Parathyroid adenoma (tissue), 2 donors: ENCODE measurements around the gene MAML2.

Experiments used
- H2AFZ ChIP-seq: fragments of 300-600 bp; sonication (generic); one replicate; pipeline ENCODE4 v1.7.0; 2017; ENCODE audit warnings: antibody characterized with exemption, mild to moderate bottlenecking
- H3K27ac ChIP-seq: fragments of 300-600 bp; sonication (generic); one replicate; pipeline ENCODE4 v1.7.0; 2017
- H3K27me3 ChIP-seq: fragments of 300-600 bp; sonication (generic); one replicate; pipeline ENCODE4 v1.7.0; 2017; ENCODE audit warnings: low read length; ENCODE audit not compliant: control insufficient read depth, insufficient read depth
- H3K36me3 ChIP-seq: fragments of 300-600 bp; sonication (generic); one replicate; pipeline ENCODE4 v1.7.0; 2017; ENCODE audit warnings: low read length; ENCODE audit not compliant: control insufficient read depth, insufficient read depth
- H3K4me1 ChIP-seq: fragments of 300-600 bp; sonication (generic); one replicate; pipeline ENCODE4 v1.7.0; 2017; ENCODE audit warnings: control low read depth
- H3K4me2 ChIP-seq: fragments of 300-600 bp; sonication (generic); one replicate; pipeline ENCODE4 v1.7.0; 2017; ENCODE audit warnings: low read length
- H3K4me3 ChIP-seq: fragments of 300-600 bp; sonication (generic); one replicate; pipeline ENCODE4 v1.7.0; 2017; ENCODE audit warnings: low read depth, low read length
- H3K79me2 ChIP-seq: fragments of 300-600 bp; sonication (generic); one replicate; pipeline ENCODE4 v1.7.0; 2017; ENCODE audit warnings: control low read depth
- H3K9ac ChIP-seq: fragments of 300-600 bp; sonication (generic); one replicate; pipeline ENCODE4 v1.7.0; 2017; ENCODE audit warnings: mild to moderate bottlenecking
- H3K9me3 ChIP-seq: fragments of 300-600 bp; sonication (generic); one replicate; pipeline ENCODE4 v1.7.0; 2017; ENCODE audit warnings: low read length; ENCODE audit not compliant: control insufficient read depth
- CTCF ChIP-seq: fragments of 300-600 bp; sonication (generic); IDR thresholded peaks from one replicate; pipeline ENCODE4 v1.7.0; 2017; ENCODE audit warnings: antibody characterized with exemption, mild to moderate bottlenecking
- donor health status: primary hyperparathyroidism.

Gene MAML2

GRCh38 chr11:96277696-96278038 lies 65.3 kb downstream of the MAML2 start:
- H3K36me3 ChIP-seq = no peaks in the 10 kb centered on the region
- H3K4me3 ChIP-seq = no peak overlapping the region
- H3K4me1 ChIP-seq = no peaks in the 10 kb centered on the region
- H2AFZ ChIP-seq = no peak overlapping the region
- H3K27ac ChIP-seq = no peak overlapping the region
- H3K4me2 ChIP-seq = no peak overlapping the region
- H3K9ac ChIP-seq = no peak overlapping the region
- H3K9me3 ChIP-seq = no peaks in the 10 kb centered on the region
- no peaks in the 10 kb centered on the region for H3K79me2 ChIP-seq
- H3K27me3 ChIP-seq = no peaks in the 10 kb centered on the region
- TF ChIP-seq CTCF = no peak

GRCh38 chr11:96276836-96277235 lies 66.2 kb downstream of the MAML2 start:
- H2AFZ ChIP-seq = peak overlapping the region; percentile 5
- no peak overlapping the region for H3K9ac ChIP-seq
- H3K4me2 ChIP-seq = no peak overlapping the region
- no peak overlapping the region for H3K4me3 ChIP-seq
- H3K27me3 ChIP-seq = no peaks in the 10 kb centered on the region
- no peaks in the 10 kb centered on the region for H3K9me3 ChIP-seq
- H3K79me2 ChIP-seq = no peaks in the 10 kb centered on the region
- TF ChIP-seq CTCF = no peak
- H3K4me1 ChIP-seq = peaks cover 6% of the 10 kb centered on the region
- no peak overlapping the region for H3K27ac ChIP-seq
- no peaks in the 10 kb centered on the region for H3K36me3 ChIP-seq

GRCh38 chr11:96275801-96276594 lies 67.0 kb downstream of the MAML2 start:
- no peak for TF ChIP-seq CTCF
- H3K4me1 ChIP-seq = peaks cover 6% of the 10 kb centered on the region
- H3K79me2 ChIP-seq = no peaks in the 10 kb centered on the region
- H3K4me2 ChIP-seq = no peak overlapping the region
- no peaks in the 10 kb centered on the region for H3K27me3 ChIP-seq
- H3K9ac ChIP-seq = no peak overlapping the region
- no peaks in the 10 kb centered on the region for H3K9me3 ChIP-seq
- no peak overlapping the region for H3K4me3 ChIP-seq
- peak overlapping the region; percentile 25 for H3K27ac ChIP-seq
- no peaks in the 10 kb centered on the region for H3K36me3 ChIP-seq
- H2AFZ ChIP-seq = peak overlapping the region; percentile 5

GRCh38 chr11:96273507-96273906 lies 69.5 kb downstream of the MAML2 start:
- Histone ChIP-seq H3K79me2 (no peaks in the 10 kb centered on the region), H3K9ac (no peak overlapping the region), H2AFZ (no peak overlapping the region), H3K27ac (peak overlapping the region; percentile 94), H3K4me1 (peaks cover 6% of the 10 kb centered on the region), H3K36me3 (no peaks in the 10 kb centered on the region), H3K4me2 (peak overlapping the region; percentile 17), H3K27me3 (no peaks in the 10 kb centered on the region), H3K9me3 (no peaks in the 10 kb centered on the region), H3K4me3 (peak overlapping the region; percentile 59)
- no peak for TF ChIP-seq CTCF
